Mucosa of descending colon (tissue), 3 donors: Measurements from ENCODE around the gene RBM26. TPM values are rescaled to one million over a fixed set of nuclear protein-coding genes. Genes with fewer than 3 reads are reported as not detected.
A peak's percentile ranks its signal among the peaks of the same experiment; 100 is the strongest.

Source experiments
- ATAC-seq: fragments of 200-7000 bp; cut with Tn5 transposase; one replicate; pipeline ENCODE4 v1.9.1; 2020; ENCODE audit warnings: mild to moderate bottlenecking, moderate library complexity
- DNase-seq, 3 donors: peaks; one replicate each; pipeline ENCODE4 v3.0.0-alpha.2; 2020
- H3K36me3 ChIP-seq: fragments of 200-600 bp; one replicate; pipeline ENCODE4 v1.8.0; 2021; ENCODE audit warnings: low read depth, mild to moderate bottlenecking
- H3K4me1 ChIP-seq: fragments of 200-600 bp; one replicate; pipeline ENCODE4 v1.8.0; 2021; ENCODE audit warnings: low read depth, mild to moderate bottlenecking
- H3K4me3 ChIP-seq: fragments of 200-600 bp; one replicate; pipeline ENCODE4 v1.8.0; 2021; ENCODE audit warnings: mild to moderate bottlenecking
- H3K9me3 ChIP-seq: fragments of 200-600 bp; one replicate; pipeline ENCODE4 v1.8.0; 2021; ENCODE audit warnings: mild to moderate bottlenecking
- intact Hi-C, 2 donors: fragments of 100-400 bp; cut with DNase I in 1 of 2; cut with micrococcal nuclease in 1 of 2; formaldehyde crosslinking; loops; one replicate each; pipeline versions ENCODE4 v1.11.0 to v1.11.1; 2022; cut with DNase I, micrococcal nuclease
- total RNA-seq, 3 donors: library from RNA; stranded (reverse); fragmentation: NEBNext Ultra II Directional in 2 of 3; extraction: Animal tissue kit (Norgen Biotek cat#: 25700) in 2 of 3; gene quantifications; one replicate each; pipeline versions ENCODE4 v1.2.1 to v1.2.4, GENCODE V29; 2021 to 2023
- TF ChIP-seq, protein P1 (sequence below): fragments of 200-600 bp; IDR thresholded peaks from one replicate; pipeline ENCODE4 v1.8.0; 2022; ENCODE audit warnings: antibody characterized with exemption, mild to moderate bottlenecking
- donor health status: DM: no; HTN: no; CAD: no; lungs with moderate emphysema.
- donor health status: DM: no; HTN: no; CAD: no.
- donor health status: DM: no; HTN: yes; CAD: no.

The RBM26 gene
- total RNA-seq, 3 donors from 2014 or later, result 34.0 to 42.8 (median 35.6) TPM

DNA sequence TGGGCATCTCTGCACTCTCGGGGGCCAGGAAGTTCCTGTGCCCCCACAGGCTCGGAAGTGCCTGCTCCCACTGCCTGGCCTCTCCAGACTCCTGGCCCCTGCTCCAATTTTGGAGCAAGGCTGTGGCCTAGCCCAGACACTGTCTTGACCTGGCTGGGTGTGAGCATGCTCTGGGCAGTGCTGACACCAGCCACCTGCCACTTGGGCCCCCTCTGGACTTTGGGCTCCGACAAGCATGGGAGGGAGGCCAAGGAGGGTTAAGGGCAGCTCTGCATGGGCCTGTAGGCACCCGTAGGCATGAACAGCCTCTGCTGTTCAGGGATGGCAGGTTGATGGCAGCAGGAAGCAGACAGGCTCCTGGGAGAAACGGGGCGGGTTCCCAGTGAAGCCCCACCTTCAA lies 26.0 kb upstream of the RBM26 start:
- H3K9me3 ChIP-seq, result no peaks in the 10 kb centered on the region
- no peak overlapping the region for H3K4me3 ChIP-seq
- no peak for DNase-seq
- no peak for ATAC-seq
- no peaks in the 10 kb centered on the region for H3K36me3 ChIP-seq
- no peaks in the 10 kb centered on the region for H3K4me1 ChIP-seq
- TF ChIP-seq, protein P1, sequence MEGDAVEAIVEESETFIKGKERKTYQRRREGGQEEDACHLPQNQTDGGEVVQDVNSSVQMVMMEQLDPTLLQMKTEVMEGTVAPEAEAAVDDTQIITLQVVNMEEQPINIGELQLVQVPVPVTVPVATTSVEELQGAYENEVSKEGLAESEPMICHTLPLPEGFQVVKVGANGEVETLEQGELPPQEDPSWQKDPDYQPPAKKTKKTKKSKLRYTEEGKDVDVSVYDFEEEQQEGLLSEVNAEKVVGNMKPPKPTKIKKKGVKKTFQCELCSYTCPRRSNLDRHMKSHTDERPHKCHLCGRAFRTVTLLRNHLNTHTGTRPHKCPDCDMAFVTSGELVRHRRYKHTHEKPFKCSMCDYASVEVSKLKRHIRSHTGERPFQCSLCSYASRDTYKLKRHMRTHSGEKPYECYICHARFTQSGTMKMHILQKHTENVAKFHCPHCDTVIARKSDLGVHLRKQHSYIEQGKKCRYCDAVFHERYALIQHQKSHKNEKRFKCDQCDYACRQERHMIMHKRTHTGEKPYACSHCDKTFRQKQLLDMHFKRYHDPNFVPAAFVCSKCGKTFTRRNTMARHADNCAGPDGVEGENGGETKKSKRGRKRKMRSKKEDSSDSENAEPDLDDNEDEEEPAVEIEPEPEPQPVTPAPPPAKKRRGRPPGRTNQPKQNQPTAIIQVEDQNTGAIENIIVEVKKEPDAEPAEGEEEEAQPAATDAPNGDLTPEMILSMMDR, result no peak
- intact Hi-C loops, result no loop called here

DNA sequence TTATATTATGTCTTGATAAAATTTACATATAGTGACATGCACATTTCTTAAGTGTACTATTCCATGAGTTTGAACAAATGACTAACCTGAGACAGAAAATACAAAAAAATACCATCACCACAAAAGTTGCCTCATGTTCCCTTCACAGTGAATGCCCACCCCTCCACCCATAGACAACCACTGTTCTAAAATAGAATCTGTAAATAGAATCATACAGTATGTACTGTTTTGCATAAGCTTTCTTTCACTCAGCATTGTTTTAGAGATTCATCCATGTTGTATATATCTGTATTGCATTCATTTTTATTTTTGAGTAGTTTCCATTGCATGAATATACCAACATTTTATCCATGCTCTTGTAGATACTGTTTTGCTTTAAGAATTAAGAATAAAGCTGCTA lies 23.3 kb upstream of the RBM26 start:
- ATAC-seq (no peak), DNase-seq (no peak)
- H3K4me1 ChIP-seq, result no peaks in the 10 kb centered on the region
- TF ChIP-seq, protein P1, result no peak
- no peaks in the 10 kb centered on the region for H3K36me3 ChIP-seq
- no peak overlapping the region for H3K4me3 ChIP-seq
- intact Hi-C loops, result no loop called here
- H3K9me3 ChIP-seq, result no peaks in the 10 kb centered on the region

DNA sequence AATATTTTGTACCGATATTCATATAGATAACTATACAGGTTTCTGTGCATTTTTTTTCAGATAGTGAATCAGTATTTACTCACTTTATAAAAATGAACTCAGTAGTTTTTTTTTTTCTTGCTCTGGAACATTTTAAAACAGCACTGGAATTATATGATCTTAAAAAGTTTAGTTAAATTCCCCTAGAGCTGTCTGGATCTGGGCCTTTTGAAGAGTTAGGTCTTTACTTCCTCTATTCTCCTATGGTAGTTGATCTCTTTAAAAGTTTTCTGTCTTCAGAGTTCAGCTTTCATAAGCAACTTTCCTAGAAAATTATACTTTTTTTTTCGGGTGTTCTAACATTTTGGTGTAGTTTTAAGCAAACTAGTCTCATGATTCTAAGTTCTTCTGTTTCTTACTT lies 21.8 kb upstream of the RBM26 start:
- H3K9me3 ChIP-seq, result no peaks in the 10 kb centered on the region
- H3K4me3 ChIP-seq, result no peak overlapping the region
- TF ChIP-seq, protein P1, result no peak
- H3K4me1 ChIP-seq, result no peaks in the 10 kb centered on the region
- intact Hi-C loops, result no loop called here
- ATAC-seq, result no peak
- no peaks in the 10 kb centered on the region for H3K36me3 ChIP-seq
- DNase-seq, result no peak

DNA sequence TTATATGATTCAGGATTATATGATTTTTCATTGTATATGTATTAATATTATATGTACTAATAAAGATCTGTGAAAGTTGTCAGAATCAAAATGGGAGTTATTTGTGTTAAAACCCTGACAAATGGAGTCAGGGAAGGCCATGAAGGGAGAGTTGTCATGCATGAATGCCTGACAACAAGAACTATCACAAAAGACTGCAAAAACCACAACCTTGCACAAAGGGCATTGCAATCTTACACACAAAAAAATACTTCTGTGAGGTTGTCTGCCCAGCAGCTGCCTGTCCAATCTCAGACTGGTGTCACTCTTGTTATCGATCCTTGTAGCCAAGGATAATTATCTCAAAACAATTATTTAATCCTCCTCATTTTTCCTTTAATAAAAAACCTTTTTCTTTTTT lies 21.2 kb upstream of the RBM26 start:
- Histone ChIP-seq H3K4me1 (no peaks in the 10 kb centered on the region), H3K9me3 (no peaks in the 10 kb centered on the region), H3K4me3 (no peak overlapping the region), H3K36me3 (no peaks in the 10 kb centered on the region)
- TF ChIP-seq, protein P1, result no peak
- intact Hi-C loops, result no loop called here
- no peak for ATAC-seq
- no peak for DNase-seq

DNA sequence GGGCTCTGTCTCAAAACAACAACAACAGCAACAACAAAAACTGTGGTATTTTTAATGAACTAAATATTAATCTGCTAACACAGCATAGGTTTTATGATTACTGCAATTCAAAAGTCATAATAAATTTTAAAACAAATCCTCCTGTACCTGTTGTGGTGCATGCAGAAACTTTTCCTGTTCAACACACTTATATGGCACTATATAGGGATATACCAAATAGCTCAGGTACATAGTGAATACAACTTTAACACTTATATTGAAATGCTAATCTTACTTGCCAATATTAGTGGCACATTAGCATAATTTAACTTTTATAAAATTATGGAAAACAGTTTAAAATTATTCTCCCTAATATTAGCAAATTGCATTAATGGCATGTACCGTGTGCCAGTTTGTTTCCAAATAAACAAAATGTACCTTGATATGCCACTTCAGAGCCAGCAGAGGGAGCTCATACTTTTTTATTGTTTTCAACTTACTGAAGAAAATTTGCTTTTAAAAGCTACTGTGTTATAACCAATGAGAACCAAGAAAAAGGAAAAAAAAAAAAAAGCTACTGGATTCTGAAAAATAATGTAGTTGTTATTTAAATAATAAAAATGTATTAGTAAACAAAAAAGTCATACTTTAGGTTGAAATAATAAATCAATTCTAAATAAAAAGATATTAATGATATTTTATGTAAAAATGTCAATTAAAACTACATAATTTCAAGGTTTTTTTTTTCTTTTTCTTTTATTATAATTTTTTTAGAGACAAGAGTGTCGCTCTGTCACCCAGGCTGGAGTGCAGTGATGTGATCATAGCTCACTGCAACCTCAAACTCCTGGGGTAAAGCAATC lies 18.0 kb upstream of the RBM26 start:
- no peaks in the 10 kb centered on the region for H3K4me1 ChIP-seq
- no peaks in the 10 kb centered on the region for H3K9me3 ChIP-seq
- H3K36me3 ChIP-seq, result no peaks in the 10 kb centered on the region
- intact Hi-C loops, result loop anchor here in 1 of 2 donors (5.0 kb wide), 1 partner anchor 118 kb away; no protein-coding TSS in a partner anchor
- DNase-seq, result no peak
- H3K4me3 ChIP-seq, result no peak overlapping the region
- ATAC-seq, result peak; percentile 69
- TF ChIP-seq, protein P1, result peak; percentile 49
